Measurements from ENCODE around the gene TAB2.
"Not testable (repeated sequence)": the region's sequence is repeated elsewhere in the genome, so short reads cannot be mapped to it uniquely, and the experiment has no call there.

Gene TAB2

DNA sequence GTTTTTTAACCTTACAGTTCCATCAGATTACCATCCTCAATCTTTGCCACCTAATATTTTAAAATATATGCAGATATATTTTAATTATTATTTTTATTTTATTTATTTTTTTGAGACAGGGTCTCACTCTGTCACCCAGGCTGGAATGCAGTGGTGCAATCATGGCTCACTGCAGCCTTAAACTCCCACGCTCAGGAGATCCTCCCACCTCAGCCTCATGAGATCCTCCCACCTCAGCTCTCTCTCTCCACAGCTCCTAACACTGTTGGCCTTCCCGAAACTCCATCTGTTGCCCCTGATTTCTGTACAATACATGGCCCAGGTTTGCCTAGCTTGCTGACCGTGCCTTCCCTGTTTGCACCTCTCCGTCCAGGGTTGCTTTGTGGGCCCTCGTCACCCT, 4.4 kb upstream of the TAB2 start:
- no peak for DNase-seq (ENCODE audit: low spot score)

DNA sequence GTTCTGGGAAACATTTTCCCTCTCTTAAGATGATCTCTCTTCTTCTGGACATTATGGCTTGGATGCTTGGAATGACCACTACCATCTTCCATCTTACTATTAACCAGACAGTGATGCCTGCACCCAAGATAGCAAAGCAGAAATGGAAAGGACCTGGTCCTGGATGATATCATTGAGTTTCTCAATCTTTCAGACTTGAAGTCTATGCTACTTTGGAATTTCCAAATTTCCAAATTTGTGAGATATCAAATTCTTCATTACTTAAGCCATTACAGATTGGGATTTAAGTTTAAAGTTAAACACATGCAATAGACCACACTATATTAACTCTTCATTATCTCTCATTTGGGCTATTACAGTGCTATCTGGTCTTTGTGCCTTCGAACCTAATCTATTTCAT, 3.7 kb upstream of the TAB2 start:
- no peak for DNase-seq (ENCODE audit: low spot score)

DNA sequence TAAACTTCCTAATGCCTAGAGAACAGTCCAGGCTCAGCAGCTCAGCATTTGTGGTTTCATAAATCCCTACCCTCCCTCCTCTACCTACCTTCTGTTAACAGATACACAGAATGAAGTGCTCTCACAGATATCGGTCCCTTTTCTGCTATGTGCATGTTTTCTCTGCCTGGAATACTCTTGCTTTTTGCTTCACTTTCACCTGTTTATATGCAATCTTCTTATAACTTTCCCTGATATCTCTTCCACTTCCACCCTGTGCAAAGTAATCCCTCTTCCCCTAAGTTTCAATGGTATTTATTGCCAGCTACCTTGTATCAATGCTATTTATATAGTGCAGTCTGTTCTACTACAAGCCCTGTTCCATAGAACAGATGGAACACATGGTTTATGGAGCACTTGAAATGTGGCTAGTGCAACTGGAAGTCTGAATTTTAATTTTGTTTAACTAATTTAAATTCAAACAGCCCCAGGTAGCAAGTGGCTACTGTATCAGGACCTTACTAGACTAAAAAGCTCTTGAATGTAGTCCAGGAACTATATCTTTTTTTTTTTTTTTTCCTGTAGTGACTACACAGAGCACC, 3.1 kb upstream of the TAB2 start:
- no peak for DNase-seq (ENCODE audit: low spot score)

DNA sequence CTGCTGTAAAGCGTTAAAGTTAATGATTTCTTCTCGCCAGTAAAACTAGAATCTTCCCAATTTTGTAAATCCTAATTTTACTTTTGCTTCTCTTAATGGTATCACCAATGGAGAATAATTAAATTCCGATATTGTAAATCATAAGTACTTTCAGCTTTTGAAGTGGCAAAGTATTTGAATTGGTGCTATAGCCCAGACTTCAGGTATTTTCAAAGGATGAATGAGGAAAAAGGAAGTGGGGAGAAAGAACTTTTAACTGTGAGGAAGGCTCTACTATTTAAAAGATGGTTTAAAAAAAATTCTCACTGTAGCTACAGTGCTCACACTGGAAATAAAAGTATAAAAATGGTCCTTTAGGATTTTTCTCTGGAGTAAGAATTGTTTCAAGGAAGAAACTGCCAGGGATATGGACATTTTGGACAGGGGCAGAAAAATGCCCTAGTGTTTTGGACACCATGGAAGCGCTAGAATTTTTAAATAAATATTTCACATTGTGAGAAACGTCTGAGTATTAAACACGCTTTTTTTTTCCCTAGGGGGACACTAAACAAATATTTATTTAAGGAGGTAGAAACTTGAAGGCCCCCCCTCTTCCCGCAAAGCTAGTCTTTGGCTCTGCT, 1.3 kb upstream of the TAB2 start:
- DNase-seq (ENCODE audit: low spot score) = no peak

DNA sequence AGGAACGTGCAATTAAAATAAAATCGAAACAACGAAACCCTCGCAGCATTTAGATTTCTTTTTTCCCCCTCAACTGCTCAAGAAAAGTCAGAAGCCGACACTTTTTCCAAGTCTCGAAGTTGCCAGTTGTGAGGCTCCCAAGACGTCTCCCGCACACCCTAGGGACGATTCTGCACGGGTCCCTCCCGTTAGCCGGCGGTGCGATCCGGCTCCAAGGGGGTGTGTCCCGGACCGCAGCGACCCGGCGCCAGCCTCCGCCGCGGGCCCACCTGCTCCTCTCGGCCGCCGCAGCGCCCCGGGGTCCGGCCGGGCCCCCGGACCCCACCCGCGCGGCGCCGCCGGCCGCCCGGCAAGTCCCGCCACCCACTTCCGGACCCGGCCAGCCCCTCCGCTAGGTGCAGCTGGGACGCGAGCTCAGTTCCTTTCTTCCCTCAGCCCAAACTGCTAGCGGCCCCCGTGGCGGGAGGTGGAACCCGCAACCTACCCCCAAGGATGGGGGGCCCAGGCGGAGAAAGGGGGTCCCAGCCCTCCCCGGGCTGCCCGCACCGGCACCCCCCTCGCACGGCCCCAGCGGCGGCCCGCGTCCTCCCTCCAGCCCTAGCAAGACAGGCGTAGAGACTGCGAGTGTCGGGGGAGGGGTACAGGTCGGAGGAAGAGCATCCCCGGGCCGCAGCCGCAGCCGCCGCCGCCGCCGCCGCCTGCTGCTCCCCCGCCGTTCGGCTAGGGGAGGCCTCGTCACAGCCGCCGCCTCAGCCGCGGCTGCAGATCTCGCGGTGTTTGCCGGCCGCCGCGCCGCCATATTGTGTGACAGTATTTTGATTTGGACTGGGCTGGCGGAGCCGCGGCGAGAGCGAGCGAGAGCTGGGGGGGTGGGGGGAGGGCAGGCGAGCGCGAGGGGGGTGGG, 520 bp upstream of the TAB2 start:
- DNase-seq (ENCODE audit: low spot score) = peak; percentile 81

DNA sequence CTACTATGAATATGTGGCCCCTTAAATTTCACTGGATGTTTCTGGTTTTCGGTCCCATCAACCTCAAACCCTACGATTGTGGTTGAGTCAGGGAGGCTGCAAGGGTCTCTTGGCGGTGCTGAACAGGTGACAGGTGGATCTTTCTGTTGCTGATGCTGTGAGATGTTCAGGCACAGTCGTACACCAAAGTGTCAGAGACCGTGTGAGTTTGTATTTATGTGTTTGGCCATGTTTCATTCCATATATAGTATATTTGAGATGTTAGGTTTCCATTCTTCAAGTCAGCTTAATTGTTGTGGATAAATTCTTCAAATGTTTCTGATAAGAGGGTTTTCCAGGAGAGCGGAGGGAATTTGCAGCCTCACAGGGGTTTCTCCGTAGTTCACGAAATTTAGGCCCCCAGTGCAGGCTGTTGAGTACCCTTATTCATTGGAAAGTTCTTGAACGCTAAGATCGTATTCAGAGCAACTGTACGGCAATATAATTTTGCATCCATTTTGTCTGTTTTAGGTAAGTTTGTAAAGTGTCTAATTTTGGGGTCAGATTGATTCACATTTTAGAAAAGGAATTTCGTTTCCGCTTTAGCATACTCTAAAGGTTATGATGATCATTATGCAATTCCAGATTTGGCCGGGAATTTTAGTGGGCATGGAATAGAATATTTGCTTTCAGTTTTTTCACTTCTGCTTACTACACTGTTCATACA, 1.2 kb downstream of the TAB2 start:
- DNase-seq (ENCODE audit: low spot score) = no peak

DNA sequence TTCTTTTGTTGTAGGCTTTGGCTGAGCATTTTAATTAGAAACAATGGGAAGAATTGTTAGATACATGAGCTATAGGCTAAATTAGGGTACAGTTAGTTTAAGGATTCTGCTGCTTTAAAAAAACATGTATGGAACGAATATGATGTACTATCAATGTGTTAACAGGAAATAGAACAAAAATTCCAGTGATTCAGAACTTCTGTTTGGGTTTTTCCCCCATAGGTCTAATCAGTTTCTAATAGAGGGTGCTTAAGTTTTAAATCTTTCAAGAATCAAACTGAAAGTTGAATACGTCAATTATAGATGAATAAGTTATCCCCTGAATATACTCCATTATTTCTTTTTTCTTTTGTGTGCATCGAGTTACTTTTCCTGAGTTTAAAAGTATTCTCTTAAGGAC, 1.9 kb downstream of the TAB2 start:
- DNase-seq (ENCODE audit: low spot score) = no peak

DNA sequence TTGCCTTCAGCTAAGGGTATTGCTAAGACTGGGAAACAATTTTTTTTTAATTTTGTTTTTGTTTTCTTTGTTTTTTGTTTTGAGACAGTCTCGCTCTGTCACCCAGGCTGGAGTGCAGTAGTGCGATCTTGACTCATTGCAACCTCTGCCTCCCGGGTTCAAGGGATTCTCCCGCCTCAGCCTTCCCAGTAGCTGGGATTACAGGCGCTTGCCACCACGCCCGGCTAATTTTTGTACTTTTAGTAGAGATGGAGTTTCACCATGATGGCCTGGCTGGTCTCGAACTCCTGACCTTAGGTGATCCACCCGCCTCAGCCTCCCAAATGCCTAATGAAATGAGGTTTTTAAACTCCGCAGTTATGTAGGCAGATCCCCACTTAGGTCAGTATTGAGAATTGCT, 2.5 kb downstream of the TAB2 start:
- DNase-seq (ENCODE audit: low spot score) = not testable (repeated sequence)

DNA sequence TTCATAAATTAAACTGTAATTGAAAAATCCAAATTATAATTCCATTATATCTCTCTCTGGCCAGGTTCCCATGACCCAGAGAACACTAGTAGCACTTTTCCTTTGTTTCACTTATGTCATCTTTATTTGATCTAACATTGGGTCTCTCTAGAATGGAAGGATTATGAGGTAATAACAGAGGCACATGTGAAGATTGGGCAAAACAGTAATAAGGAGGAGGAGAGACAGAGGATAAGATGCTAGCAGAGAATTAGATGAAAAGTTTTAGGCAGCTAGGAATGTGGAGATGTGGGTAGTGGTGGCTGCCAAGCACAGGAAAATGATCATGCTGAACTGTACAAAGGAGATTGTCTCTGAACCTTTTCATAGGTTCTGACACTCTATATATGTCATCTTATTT, 3.3 kb downstream of the TAB2 start:
- DNase-seq (ENCODE audit: low spot score) = no peak

DNA sequence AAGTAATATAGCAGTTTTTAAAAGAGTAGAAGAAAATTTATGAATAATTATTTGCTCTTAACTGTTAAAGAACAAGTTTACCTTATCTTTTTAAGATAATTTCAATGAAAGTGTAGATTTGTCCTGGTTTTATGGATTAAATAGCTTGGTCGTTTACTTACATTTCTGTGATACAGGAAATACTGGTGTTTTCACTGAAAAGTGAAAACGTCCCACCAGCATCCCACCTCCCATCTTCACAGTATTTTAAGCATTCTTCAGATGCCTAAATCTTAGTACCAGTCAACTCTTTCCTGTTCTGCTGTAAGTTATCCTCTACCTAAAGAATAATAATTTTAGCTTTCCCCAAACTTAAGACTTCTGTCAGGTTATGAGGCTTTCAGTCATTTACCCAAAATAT, 5.8 kb downstream of the TAB2 start:
- no peak for DNase-seq (ENCODE audit: low spot score)

DNA sequence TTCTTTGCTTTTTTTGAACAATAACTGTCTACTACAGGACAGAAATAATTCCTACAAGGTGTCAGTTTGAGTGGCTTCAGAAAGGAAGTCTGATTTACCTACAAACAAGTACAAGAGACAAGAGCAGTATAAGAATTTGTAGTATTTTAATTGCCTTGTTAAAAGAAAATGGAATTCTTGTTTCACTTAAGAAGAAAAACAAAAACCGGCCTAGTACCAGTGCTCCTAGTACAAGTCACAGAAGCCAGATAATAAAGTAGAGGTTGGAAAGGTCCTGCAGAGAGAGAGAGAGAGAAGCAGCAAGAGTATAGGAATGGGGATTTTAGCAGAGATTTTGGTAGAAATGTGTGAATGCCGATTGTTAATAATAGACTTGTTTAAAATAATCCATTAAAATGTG, 6.4 kb downstream of the TAB2 start:
- DNase-seq (ENCODE audit: low spot score) = no peak

DNA sequence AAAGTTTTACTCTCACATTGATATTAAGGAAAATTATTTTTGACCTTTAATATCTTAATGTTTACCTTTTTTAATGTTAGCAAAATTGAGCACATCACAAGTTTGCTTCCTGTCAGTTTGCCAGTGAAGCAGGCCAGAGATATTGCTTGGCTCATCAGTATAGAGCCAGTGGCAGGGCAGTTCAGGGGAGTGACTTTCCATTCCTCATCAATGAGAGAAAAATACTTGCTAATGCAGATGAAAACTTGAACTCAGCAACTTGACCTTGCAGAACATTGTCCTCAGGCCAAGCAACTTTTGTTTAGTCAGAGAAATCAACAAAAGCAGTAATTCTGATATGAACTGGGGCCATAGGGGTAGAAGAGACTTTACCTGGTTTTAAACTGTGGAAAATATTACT, 6.9 kb downstream of the TAB2 start:
- no peak for DNase-seq (ENCODE audit: low spot score)

DNA sequence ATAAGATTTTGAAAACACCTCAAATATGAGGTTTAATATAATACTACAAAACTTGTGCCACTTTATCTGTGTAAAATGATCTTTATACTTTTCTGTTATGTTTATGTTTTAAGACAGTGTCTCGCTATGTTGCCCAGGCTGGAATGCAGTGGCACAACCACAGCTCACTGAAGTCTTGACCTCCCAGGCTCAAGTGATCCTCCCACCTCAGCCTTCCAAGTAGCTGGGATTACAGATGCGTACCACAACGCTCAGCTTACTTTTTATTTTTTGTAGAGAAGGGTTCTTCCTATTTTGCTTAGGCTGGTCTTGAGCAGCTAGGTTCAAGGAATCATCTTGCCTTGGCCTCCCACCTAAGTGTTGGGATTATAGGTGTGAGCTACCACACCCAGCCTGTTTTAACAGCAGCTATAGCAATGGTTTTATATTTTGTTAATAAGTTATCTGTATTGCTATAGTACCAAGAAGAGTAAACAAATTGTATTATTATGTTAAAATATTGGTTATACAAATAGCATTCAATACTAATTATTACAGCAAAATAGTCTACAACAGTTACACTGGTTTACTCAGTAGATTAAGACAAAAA, 8.2 kb downstream of the TAB2 start:
- no peak for DNase-seq (ENCODE audit: low spot score)

DNA sequence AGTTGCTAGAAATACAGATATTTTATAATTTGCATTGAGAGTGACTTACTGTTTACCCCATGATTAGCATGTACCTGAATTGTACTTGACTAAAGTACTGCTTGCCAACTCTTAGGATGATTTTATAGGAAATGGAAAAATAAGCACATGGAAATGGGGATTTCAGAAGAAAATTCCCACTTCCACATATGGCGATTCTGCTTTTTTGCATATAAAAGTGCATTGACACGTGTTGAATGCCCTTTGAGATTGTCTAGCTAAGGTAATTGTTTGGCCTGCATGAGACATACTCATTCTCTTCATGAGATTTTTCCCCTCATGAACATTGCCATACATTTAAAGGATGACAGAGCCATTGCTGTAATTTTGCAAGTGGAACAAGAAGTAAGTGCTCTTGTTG, 10.1 kb downstream of the TAB2 start:
- DNase-seq (ENCODE audit: low spot score) = no peak

DNA sequence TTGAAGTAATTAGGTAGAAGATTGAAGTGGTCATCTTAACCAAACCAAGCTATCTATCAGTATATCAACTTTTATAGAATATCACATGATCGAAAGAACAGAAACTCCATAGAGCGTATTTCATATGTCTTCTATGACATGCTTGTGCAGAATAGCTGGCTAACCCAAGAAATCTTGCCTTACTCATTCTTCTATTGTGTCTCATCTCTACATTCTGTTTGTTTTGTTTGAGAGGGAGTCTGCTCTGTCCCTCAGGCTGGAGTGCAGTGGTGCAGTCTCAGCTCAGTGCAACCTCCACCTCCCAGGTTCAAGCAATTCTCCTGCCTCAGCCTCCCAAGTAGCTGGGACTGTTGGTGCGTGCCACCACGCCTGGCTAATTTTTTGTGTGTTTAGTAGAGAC, 10.6 kb downstream of the TAB2 start:
- DNase-seq (ENCODE audit: low spot score) = no peak

DNA sequence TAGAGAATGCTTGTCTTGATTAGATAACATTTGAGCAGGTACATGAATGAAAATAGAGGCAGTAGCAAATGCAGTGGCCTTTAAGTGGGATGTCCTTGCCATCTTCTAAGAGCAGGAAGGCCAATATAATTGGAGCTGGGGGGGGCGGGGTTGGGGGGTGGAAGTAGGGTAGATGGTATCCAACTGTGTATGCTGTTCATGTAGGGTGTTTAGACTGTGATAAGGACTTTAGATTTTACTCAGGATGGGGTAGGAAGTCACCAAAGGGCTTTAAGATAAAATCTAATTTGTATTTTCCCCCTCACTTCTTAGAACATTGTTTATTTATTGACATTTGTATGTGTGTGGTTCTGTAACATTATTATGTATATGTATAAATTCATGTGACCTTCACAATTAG, 12.0 kb downstream of the TAB2 start:
- DNase-seq (ENCODE audit: low spot score) = no peak

DNA sequence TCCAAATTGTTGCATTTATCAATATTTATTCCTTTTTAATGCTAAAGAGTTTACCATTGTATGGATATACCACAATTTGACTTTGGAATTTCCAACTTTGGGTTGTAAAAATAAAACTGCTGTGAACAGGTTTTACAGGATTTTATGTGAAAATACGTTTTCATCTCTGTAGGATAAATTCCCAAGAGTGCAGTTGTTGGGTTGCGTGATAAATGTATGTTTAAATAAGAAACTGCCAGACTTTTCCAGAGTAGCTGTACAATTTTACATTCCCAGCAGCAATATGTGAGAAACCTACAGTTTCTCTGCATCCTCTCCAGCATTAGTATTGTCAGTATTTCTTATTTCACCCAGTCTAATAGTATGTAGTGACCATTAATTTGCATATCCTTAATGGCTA, 12.6 kb downstream of the TAB2 start:
- no peak for DNase-seq (ENCODE audit: low spot score)

DNA sequence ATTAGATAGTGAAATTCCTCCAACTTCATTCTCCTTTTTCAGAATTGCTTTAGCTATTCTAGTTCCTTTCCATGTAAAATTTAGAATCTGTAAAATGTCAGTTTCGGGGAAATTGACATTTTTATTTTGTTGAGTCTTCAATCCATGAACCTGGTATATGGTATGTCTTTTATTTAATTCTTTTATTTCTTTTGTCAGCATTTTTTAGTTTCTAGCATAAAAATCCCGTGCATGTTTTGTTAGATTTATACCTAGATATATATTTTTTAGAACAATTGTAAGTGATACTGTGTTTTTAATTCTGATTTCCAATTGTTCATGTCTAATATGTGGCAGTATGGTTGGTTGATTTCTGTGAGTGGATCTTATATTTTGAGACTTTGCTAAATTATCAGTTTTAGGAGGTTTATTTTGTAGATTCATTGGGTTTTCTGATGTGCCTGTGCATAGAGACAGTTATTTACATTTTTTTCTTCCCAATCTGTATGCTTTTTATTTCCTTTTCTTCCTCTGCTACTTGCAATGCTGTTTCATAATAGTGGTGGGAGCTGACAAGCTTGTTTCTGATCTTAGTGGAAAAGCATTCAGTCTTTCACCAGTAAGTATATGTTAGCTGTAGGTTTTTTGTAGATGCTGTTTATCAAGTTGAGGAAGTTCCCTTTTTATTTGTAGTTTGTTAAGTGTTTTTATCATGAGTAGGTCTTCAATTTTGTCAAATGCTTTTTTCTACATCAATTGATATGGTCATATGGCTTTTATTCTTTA, 13.7 kb downstream of the TAB2 start:
- no peak for DNase-seq (ENCODE audit: low spot score)

DNA sequence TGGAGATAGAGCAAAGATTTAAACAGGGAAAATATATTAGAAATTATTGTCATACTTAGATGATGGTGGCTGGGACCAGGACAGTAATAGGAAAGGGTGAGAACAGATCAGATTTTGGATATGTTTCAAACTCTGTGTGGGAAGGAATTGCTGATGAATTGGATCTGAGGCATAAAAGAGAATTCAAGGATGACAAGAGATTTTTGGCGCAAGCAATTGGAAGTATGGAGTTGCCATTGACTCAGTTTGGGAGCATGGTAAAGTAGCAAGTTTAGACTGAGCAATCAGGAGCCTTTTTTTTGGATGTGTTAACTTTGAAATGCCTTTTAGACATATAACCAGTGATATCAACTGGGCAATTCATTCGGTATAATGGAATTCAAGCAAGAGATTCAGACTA, 14.4 kb downstream of the TAB2 start:
- no peak for DNase-seq (ENCODE audit: low spot score)

DNA sequence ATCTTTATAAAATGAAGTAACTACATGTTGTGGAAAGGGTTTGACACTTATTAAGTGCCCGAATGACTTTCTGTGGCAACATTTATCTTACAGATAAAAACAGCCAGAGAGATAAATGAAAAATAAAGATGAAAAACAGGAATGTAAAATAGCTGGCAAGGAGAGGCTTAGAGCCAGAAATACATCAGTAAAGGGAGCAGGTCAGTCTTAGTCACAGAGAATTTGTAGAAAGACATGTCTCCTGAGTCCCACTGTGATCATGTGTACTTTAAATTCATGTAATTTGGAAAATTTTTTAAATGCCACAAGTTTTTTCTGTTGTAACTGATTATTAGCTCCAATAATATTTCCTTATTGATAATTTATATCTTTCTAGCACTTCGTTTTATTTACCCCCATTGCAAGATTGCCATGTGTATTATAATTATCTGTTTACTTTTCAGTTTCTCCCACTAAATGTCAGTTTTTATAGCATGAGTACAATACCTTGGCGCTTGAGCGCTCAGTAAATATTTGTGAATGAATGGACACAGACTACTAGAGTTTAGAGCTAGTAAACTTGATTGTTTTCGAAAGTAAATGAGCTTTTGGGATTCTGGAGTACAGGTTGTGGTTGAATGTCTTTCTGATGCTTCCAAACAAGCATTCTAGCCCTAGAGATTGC, 15.2 kb downstream of the TAB2 start:
- DNase-seq (ENCODE audit: low spot score) = no peak

DNA sequence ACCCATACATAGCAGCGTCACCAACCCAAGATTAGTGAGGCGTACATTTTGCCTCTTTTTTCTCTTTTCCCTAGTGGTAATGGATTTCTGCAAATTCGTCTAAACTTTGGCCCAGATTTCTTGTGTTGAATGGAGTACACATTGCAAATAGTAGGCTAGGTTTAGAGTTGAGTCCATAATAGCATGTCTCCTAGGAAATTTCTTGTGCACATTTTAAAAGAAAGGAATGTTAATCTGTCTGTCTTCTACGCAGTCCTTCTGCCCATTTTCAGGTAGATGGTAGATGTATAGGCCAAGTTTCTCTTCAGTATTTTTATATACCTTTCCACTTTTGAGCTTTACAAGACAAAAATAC, 15.7 kb downstream of the TAB2 start:
- DNase-seq (ENCODE audit: low spot score) = no peak
